PFSK-1 (cell line): Measurements from ENCODE around the gene NQO1.

ENCODE experiments used
- FOXP2 ChIP-seq: optimal IDR thresholded peaks from 2 replicates; pipeline ENCODE3; 2011; ENCODE audit warnings: borderline replicate concordance, control low read depth, inconsistent platforms; ENCODE audit not compliant: insufficient read depth; ENCODE audit errors: extremely low read length, extremely low read depth
- POLR2AphosphoS5 ChIP-seq: IDR thresholded peaks from 2 replicates; pipeline ENCODE4 v1.6.1; 2012; ENCODE audit warnings: low read depth, mild to moderate bottlenecking, control low read depth, low read length, moderate library complexity
- SIN3A ChIP-seq: IDR thresholded peaks from 2 replicates; pipeline ENCODE4 v1.6.1; 2012; ENCODE audit warnings: mild to moderate bottlenecking, low read length, moderate library complexity, borderline replicate concordance; ENCODE audit not compliant: insufficient read depth
- TAF1 ChIP-seq: IDR thresholded peaks from 2 replicates; pipeline ENCODE4 v1.6.1; 2012; ENCODE audit warnings: low read length, control low read depth, borderline replicate concordance; ENCODE audit not compliant: insufficient read depth
- TF ChIP-seq, protein P1 (sequence below), 2 experiments: IDR thresholded peaks; 2 replicates each; pipeline versions ENCODE4 v1.6.1 to v1.8.0; 2011 to 2012; ENCODE audit warnings: low read depth in 2 of 2, low read length in 2 of 2, control low read depth in 1 of 2, inconsistent platforms in 1 of 2, mild to moderate bottlenecking in 1 of 2, moderate library complexity in 1 of 2; ENCODE audit not compliant: insufficient read depth in 1 of 2

Gene NQO1

DNA sequence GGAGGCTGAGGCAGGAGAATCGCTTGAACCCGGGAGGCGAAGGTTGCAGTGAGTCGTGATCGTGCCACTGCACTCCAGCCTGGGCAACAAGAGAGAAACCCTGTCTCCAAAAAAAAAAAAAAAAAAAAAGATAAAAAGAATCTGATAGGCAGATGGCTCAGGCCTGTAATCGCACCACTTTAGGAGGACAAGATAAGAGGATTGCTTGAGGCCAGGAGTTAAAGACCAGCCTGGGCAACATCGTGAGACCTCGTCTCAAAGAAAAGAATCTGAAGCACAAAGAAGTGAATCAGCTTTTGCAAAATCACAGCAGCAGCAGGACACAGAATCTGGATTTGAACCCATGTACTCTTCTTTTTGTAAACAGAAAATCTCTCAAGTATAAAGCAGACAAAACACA is 20.8 kb upstream of the NQO1 start:
- TF ChIP-seq TAF1 (no peak), SIN3A (no peak), POLR2AphosphoS5 (no peak), FOXP2 (no peak)
- TF ChIP-seq, protein P1, sequence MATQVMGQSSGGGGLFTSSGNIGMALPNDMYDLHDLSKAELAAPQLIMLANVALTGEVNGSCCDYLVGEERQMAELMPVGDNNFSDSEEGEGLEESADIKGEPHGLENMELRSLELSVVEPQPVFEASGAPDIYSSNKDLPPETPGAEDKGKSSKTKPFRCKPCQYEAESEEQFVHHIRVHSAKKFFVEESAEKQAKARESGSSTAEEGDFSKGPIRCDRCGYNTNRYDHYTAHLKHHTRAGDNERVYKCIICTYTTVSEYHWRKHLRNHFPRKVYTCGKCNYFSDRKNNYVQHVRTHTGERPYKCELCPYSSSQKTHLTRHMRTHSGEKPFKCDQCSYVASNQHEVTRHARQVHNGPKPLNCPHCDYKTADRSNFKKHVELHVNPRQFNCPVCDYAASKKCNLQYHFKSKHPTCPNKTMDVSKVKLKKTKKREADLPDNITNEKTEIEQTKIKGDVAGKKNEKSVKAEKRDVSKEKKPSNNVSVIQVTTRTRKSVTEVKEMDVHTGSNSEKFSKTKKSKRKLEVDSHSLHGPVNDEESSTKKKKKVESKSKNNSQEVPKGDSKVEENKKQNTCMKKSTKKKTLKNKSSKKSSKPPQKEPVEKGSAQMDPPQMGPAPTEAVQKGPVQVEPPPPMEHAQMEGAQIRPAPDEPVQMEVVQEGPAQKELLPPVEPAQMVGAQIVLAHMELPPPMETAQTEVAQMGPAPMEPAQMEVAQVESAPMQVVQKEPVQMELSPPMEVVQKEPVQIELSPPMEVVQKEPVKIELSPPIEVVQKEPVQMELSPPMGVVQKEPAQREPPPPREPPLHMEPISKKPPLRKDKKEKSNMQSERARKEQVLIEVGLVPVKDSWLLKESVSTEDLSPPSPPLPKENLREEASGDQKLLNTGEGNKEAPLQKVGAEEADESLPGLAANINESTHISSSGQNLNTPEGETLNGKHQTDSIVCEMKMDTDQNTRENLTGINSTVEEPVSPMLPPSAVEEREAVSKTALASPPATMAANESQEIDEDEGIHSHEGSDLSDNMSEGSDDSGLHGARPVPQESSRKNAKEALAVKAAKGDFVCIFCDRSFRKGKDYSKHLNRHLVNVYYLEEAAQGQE (IDR thresholded peaks at IDR 0.05; ENCODE audit: insufficient read depth in 1 of 2, low read depth in 2 of 2, low read length in 2 of 2), result no peak

GRCh38 chr16:69745959-69746358 is 19.6 kb upstream of the NQO1 start:
- no peak for TF ChIP-seq TAF1
- TF ChIP-seq, protein P1 (IDR thresholded peaks at IDR 0.05; ENCODE audit: insufficient read depth in 1 of 2, low read depth in 2 of 2, low read length in 2 of 2), result no peak
- TF ChIP-seq POLR2AphosphoS5, result no peak
- no peak for TF ChIP-seq SIN3A
- TF ChIP-seq FOXP2, result no peak

- TF ChIP-seq SIN3A (no peak), FOXP2 (no peak), TAF1 (no peak)
- TF ChIP-seq, protein P1 (IDR thresholded peaks at IDR 0.05; ENCODE audit: insufficient read depth in 1 of 2, low read depth in 2 of 2, low read length in 2 of 2), result no peak
These were observed 18.9 kb upstream of the NQO1 start for GRCh38 chr16:69745232-69745612.

DNA sequence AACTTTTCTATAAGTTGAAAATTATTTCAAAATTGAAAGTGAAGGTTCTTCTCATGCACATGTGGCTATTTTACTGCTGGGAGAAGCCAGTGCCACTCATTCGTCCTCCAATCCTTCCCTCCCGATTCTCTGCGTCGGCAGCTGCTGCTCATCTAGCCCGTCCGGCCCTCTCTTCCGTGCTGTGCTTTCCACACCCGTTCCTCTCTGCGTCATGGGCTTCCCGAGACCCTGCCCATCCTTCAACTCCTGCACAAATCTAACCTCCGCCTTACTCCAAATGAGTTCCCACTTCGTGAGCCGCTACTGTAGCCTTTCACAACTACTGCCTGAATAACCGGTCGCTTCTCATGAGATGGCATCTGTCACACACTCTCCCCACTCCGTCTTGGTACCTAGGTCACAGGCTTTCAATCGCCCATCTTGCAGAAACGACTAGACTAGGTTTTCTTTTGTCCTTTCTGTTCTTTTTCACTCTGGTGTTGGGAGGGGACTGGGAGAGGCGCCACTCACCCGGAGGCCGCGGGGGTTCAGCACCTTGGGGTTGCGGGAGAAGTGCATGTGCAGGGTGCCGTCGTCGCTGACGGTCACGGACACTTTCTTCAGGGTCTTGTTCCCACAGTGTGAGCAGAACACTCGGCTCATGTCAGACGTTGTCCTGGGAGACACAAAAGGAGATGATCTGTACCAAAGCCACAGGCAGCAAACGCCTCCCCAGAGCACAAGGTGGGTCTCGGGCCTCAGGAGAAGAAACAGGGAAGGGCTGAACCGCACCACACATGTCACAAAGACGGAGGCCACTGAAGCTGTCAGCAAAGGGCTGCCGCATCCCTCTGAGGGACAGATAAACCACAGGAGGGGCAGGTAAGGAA is 18.2 kb upstream of the NQO1 start:
- TF ChIP-seq FOXP2 (no peak), POLR2AphosphoS5 (no peak), TAF1 (no peak), SIN3A (no peak)
- TF ChIP-seq, protein P1 (IDR thresholded peaks at IDR 0.05; ENCODE audit: insufficient read depth in 1 of 2, low read depth in 2 of 2, low read length in 2 of 2), result no peak
